HG03432 (cell line): Measurements from ENCODE around the gene IL6R.

Source experiments
- ATAC-seq: cut with Tn5 transposase; IDR thresholded peaks from one replicate; pipeline ENCODE4 v1.9.1; 2021; ENCODE audit warnings: mild to moderate bottlenecking, moderate library complexity; ENCODE audit not compliant: unreplicated experiment

The IL6R gene

GRCh38 chr1:154502744-154503115 lies 97.6 kb downstream of the IL6R start:
- no peak for ATAC-seq

GRCh38 chr1:154503898-154504297 lies 98.8 kb downstream of the IL6R start:
- ATAC-seq: no peak

- no peak for ATAC-seq
These were observed 107.6 kb downstream of the IL6R start for GRCh38 chr1:154512760-154513159.

GRCh38 chr1:154514066-154514553 lies 109.0 kb downstream of the IL6R start:
- no peak for ATAC-seq

- no peak for ATAC-seq
These were observed 112.5 kb downstream of the IL6R start for GRCh38 chr1:154517661-154518060.
